HCT116 (cell line): Measurements from ENCODE around the gene UTS2B. TPM values are rescaled to one million over a fixed set of nuclear protein-coding genes. Genes with fewer than 3 reads are reported as not detected.
A peak's percentile ranks its signal among the peaks of the same experiment; 100 is the strongest.

Experiments used
- ATAC-seq: fragments of 200-7000 bp; cut with Tn5 transposase; 2 replicates; pipeline ENCODE4 v1.9.1; 2020; ENCODE audit warnings: mild to moderate bottlenecking, moderate library complexity
- Bru-seq: library from RNA; stranded (reverse); fragments of 400-500 nt; gene quantifications from one replicate; lab custom pipeline; 2021; lab: Mats Ljungman, UMichigan
- BruChase-seq, 2 experiments: library from RNA; stranded (reverse); fragments of 400-500 nt; gene quantifications; one replicate each; lab custom pipeline; 2021; lab: Mats Ljungman, UMichigan
- BruUV-seq: library from RNA; stranded (reverse); fragments of 400-500 nt; replicated peaks from 2 replicates; lab custom pipeline; 2021; lab: Mats Ljungman, UMichigan
- CTCF ChIA-PET: fragments of 300-600 bp; sonication (Branson Sonifier 250); formaldehyde crosslinking; loops from one replicate; lab custom pipeline; 2021; ENCODE audit warnings: antibody characterized with exemption; lab: Charles Lee
- POLR2A ChIA-PET: fragments of 300-600, 350-600 bp; sonication (Branson Sonifier 250); formaldehyde crosslinking; loops from one replicate; lab custom pipeline; 2021; ENCODE audit warnings: antibody characterized with exemption; lab: Charles Lee
- RAD21 ChIA-PET, 2 experiments: fragments of 300-600 bp; sonication (Branson Sonifier 250); formaldehyde crosslinking; loops; one replicate each; lab custom pipeline; 2023; ENCODE audit warnings: low total read pairs in 2 of 2; ENCODE audit not compliant: uncharacterized antibody in 2 of 2, unreplicated experiment in 2 of 2, low non-redundant PET in 1 of 2; lab: Charles Lee
- DNase-seq: peaks from one replicate; pipeline ENCODE4 v3.0.0-alpha.2; 2010; ENCODE audit warnings: low read depth, low spot score
- H2AFZ ChIP-seq: fragments of 200-600 bp; shearing (Covaris generic), sonication (generic); 2 replicates; pipeline ENCODE4 v1.6.1; 2017; ENCODE audit warnings: low read depth, mixed run types, mixed read lengths, antibody characterized with exemption, low read length; ENCODE audit not compliant: poor library complexity, severe bottlenecking
- H3K27ac ChIP-seq: 2 replicates; pipeline ENCODE4 v1.5.1; 2012; ENCODE audit warnings: low read depth, low read length
- H3K27me3 ChIP-seq: fragments of 200-600 bp; sonication (generic); 2 replicates; pipeline ENCODE4 v1.6.1; 2016; ENCODE audit warnings: mixed run types, low read length, mixed read lengths; ENCODE audit not compliant: insufficient read depth
- H3K36me3 ChIP-seq, 2 experiments: fragments of 200-500 bp in 1 of 2; fragments of 200-600 bp in 1 of 2; sonication (Bioruptor generic) in 1 of 2; sonication (generic) in 1 of 2; 2 replicates each; pipeline versions ENCODE4 v1.5.1 to v1.6.1; 2014 to 2016; ENCODE audit warnings: low read length in 2 of 2, inconsistent platforms in 1 of 2, mixed read lengths in 1 of 2, mixed run types in 1 of 2; ENCODE audit not compliant: insufficient read depth in 2 of 2, control insufficient read depth in 1 of 2
- H3K4me1 ChIP-seq, 2 experiments: fragments of 200-600 bp in 1 of 2; sonication (generic) in 1 of 2; 2 replicates each; pipeline versions ENCODE4 v1.5.1 to v1.6.1; 2012 to 2017; ENCODE audit warnings: low read length in 2 of 2, inconsistent platforms in 1 of 2, mild to moderate bottlenecking in 1 of 2, mixed read lengths in 1 of 2, mixed run types in 1 of 2, moderate library complexity in 1 of 2; ENCODE audit not compliant: insufficient read depth in 2 of 2, control insufficient read depth in 1 of 2
- H3K4me2 ChIP-seq: fragments of 200-600 bp; sonication (generic); 2 replicates; pipeline ENCODE4 v1.6.1; 2017; ENCODE audit warnings: mixed run types, low read length, mixed read lengths
- H3K4me3 ChIP-seq, 2 experiments: fragments of 200-600 bp in 1 of 2; sonication (generic) in 1 of 2; replicated peaks in 1 of 2; 2 replicates each; pipeline ENCODE4 v1.5.1; 2011 to 2016; ENCODE audit warnings: low read length in 2 of 2, control low read depth in 1 of 2, low read depth in 1 of 2, mild to moderate bottlenecking in 1 of 2, mixed read lengths in 1 of 2, mixed run types in 1 of 2
- H3K79me2 ChIP-seq: fragments of 200-600 bp; sonication (generic); 2 replicates; pipeline ENCODE4 v1.6.1; 2017; ENCODE audit warnings: mild to moderate bottlenecking, mixed run types, low read length, moderate library complexity, mixed read lengths; ENCODE audit not compliant: insufficient read depth
- H3K9ac ChIP-seq: fragments of 200-600 bp; sonication (generic); 2 replicates; pipeline ENCODE4 v1.6.1; 2016; ENCODE audit warnings: low read length, mixed read lengths
- H3K9me2 ChIP-seq: fragments of 200-600 bp; sonication (generic), shearing (Covaris generic); 2 replicates; pipeline ENCODE4 v1.6.1; 2017; ENCODE audit warnings: mixed run types, mild to moderate bottlenecking, moderate library complexity; ENCODE audit not compliant: insufficient read depth
- H3K9me3 ChIP-seq, 2 experiments: fragments of 200-500 bp in 1 of 2; fragments of 200-600 bp in 1 of 2; sonication (Bioruptor generic) in 1 of 2; sonication (generic) in 1 of 2; 2 replicates each; pipeline ENCODE4 v1.6.1; 2014 to 2017; ENCODE audit warnings: low read length in 2 of 2, mixed read lengths in 2 of 2, inconsistent platforms in 1 of 2, low read depth in 1 of 2, mild to moderate bottlenecking in 1 of 2, mixed run types in 1 of 2, moderate library complexity in 1 of 2; ENCODE audit not compliant: control insufficient read depth in 1 of 2, insufficient read depth in 1 of 2
- H4K20me1 ChIP-seq: fragments of 200-600 bp; sonication (generic), shearing (Covaris generic); 2 replicates; pipeline ENCODE4 v1.6.1; 2017; ENCODE audit warnings: mixed run types, mild to moderate bottlenecking, moderate library complexity; ENCODE audit not compliant: insufficient read depth
- EZH2phosphoT487 ChIP-seq: fragments of 200-600 bp; IDR thresholded peaks from 2 replicates; pipeline ENCODE4 v1.6.1; 2018; ENCODE audit warnings: antibody characterized with exemption, borderline replicate concordance
- JUND ChIP-seq: IDR thresholded peaks from 2 replicates; pipeline ENCODE4 v1.6.1; 2012
- POLR2A ChIP-seq: IDR thresholded peaks from 2 replicates; pipeline ENCODE4 v1.7.0; 2011; ENCODE audit warnings: borderline replicate concordance; ENCODE audit not compliant: insufficient read depth, insufficient read length; ENCODE audit errors: extremely low read depth
- RAD21 ChIP-seq: IDR thresholded peaks from 2 replicates; pipeline ENCODE4 v1.6.1; 2012; ENCODE audit warnings: low read depth, mild to moderate bottlenecking
- REST ChIP-seq: IDR thresholded peaks from 2 replicates; pipeline ENCODE4 v1.6.1; 2012; ENCODE audit warnings: low read depth
- YY1 ChIP-seq: IDR thresholded peaks from 2 replicates; pipeline ENCODE4 v1.6.1; 2011; ENCODE audit warnings: low read length, low read depth, moderate library complexity, mild to moderate bottlenecking; ENCODE audit not compliant: insufficient replicate concordance; ENCODE audit errors: extremely low read depth
- ZFX ChIP-seq: fragments of 450-650 bp; IDR thresholded peaks from 2 replicates; pipeline ENCODE4 v1.6.1; 2017
- ZNF274 ChIP-seq: fragments of 200-500 bp; sonication (Bioruptor generic); IDR thresholded peaks from 2 replicates; pipeline ENCODE4 v1.6.1; 2014; ENCODE audit warnings: mild to moderate bottlenecking, low read depth, low read length, inconsistent platforms
- intact Hi-C: fragments of 100-400 bp; cut with micrococcal nuclease; formaldehyde crosslinking; loops from 2 replicates; pipeline ENCODE4 v1.10.0; 2022
- long read RNA-seq: library from polyadenylated mRNA; unstranded; transcript quantifications from one replicate; pipeline ENCODE4 v2.0.0, GENCODE V29; 2021; ENCODE audit not compliant: unreplicated experiment
- polyA plus RNA-seq: library from polyadenylated mRNA; unstranded; fragments of >200 nt; gene quantifications from 2 replicates; pipeline ENCODE4 v1.2.1, GENCODE V29; 2012; ENCODE audit warnings: missing spikeins
- total RNA-seq: library from RNA; stranded (reverse); gene quantifications from one replicate; pipeline ENCODE4 v1.2.1, GENCODE V29; 2021; ENCODE audit not compliant: unreplicated experiment

Gene UTS2B, protein sequence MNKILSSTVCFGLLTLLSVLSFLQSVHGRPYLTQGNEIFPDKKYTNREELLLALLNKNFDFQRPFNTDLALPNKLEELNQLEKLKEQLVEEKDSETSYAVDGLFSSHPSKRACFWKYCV
- 0.59 TPM for total RNA-seq
- polyA plus RNA-seq, result 0.08 TPM in 1 of 2 replicates, not detected in the other
- Bru-seq, nascent RNA, result percentile 27 among the genes with signal in this experiment
- percentile 22 among the genes with signal in this experiment for BruChase-seq, experiment 1, labeled RNA remaining after a 6-hour chase
- BruChase-seq, experiment 2, labeled RNA remaining after a 2-hour chase, result percentile 20 among the genes with signal in this experiment
- long read RNA-seq, partial matches to known transcripts, result 0 of 2 reads
- long read RNA-seq, other reads (novel, unspliced or antisense), result 1 of 2 reads

GRCh38 chr3:191329654-191330529 lies at the start of gene UTS2B:
Gene UTS2B, minus strand, starts transcription at chr3:191330526. Its CDS starts 48,337 bp downstream, at chr3:191282189.
- intact Hi-C loops, result loop anchor here (5.0 kb wide), 1 partner anchor 83 kb away; no protein-coding TSS in a partner anchor
- peak; percentile 55 for TF ChIP-seq ZFX
- no peak for TF ChIP-seq JUND
- TF ChIP-seq, all 23 proteins: peak for 1
- Histone ChIP-seq H3K27ac (peak within 1 kb of the TSS; percentile 90), H3K9me3 (no peaks in the 10 kb centered on the region), H2AFZ (no peak within 1 kb of the TSS), H3K27me3 (no peaks in the 10 kb centered on the region), H3K4me2 (peak within 1 kb of the TSS; percentile 92), H3K36me3 (no peaks in the 10 kb centered on the region), H3K9me2 (no peaks in the 10 kb centered on the region), H4K20me1 (no peaks in the 10 kb centered on the region), H3K4me1 (peaks cover 45 to 66% of the 10 kb centered on the region in 2 experiments), H3K9ac (peak within 1 kb of the TSS; percentile 84), H3K4me3 (peak within 1 kb of the TSS; percentile 75 to 82), H3K79me2 (peaks cover 56% of the 10 kb centered on the region)
- ATAC-seq, result peak; percentile 53
- ChIA-PET POLR2A (interaction anchor here (1.0 kb wide), 1 partner anchor 10 kb away, joined by 3 read pairs; no protein-coding TSS in a partner anchor), CTCF (no interaction called here), RAD21 (no interaction called here)
- BruUV-seq, result no TSS peak
- no peak for DNase-seq

GRCh38 chr3:191380001-191380400 lies 49.7 kb upstream of the UTS2B start:
- CTCF ChIA-PET, result no interaction called here
- TF ChIP-seq POLR2A (no peak), REST (no peak), YY1 (no peak), RAD21 (no peak), ZNF274 (no peak), EZH2phosphoT487 (no peak)
- intact Hi-C loops, result no loop called here

More at GRCh38 chr3:191380001-191380400, 49.7 kb upstream of the UTS2B start:
- Histone ChIP-seq H3K9ac (no peak overlapping the region), H3K27ac (no peak overlapping the region), H3K4me3 (no peak overlapping the region), H3K4me1 (peaks cover 0 to 10% of the 10 kb centered on the region in 2 experiments; a peak in 2 of 4 replicates), H3K4me2 (no peak overlapping the region), H3K9me2 (no peaks in the 10 kb centered on the region), H3K79me2 (peaks cover 3% of the 10 kb centered on the region; the same call in 1 of the 2 replicates), H2AFZ (no peak overlapping the region), H3K36me3 (peaks cover 9 to 17% of the 10 kb centered on the region in 2 experiments; a peak in 3 of 4 replicates), H3K9me3 (no peaks in the 10 kb centered on the region), H3K27me3 (no peaks in the 10 kb centered on the region), H4K20me1 (no peaks in the 10 kb centered on the region)
- DNase-seq (no peak), ATAC-seq (no peak)
- RAD21 ChIA-PET, result no interaction called here
- BruUV-seq, result no TSS peak
- POLR2A ChIA-PET, result no interaction called here
